ENCODE measurements around the gene TUBB6. TPM values are rescaled to one million over a fixed set of nuclear protein-coding genes. Genes with fewer than 3 reads are reported as not detected.

The TUBB6 gene
- polyA plus RNA-seq, 12 donors: 136 to 263 (median 194) TPM; not detected in 1

DNA sequence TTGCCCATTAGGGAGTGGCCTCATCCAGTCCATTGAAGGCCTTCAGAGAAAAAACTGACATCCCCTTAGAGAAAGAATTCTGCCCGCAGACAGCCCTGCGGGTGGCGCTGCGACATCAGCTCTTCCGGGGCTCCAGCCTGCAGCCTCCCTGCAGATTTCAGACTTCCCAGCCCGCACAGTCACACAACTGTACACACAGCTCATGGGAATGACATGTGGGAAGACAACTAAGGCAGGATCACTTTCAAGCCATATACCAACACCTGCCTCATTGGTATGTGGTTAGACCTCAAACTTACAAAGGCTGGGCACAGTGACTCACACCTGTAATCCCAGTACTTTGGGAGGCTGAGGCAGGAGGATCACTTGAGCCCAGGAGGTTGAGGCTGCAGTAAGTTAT lies 24.8 kb upstream of the TUBB6 start:
- no peak for DNase-seq

GRCh38 chr18:12283666-12284065 lies 24.4 kb upstream of the TUBB6 start:
- DNase-seq: no peak

DNA sequence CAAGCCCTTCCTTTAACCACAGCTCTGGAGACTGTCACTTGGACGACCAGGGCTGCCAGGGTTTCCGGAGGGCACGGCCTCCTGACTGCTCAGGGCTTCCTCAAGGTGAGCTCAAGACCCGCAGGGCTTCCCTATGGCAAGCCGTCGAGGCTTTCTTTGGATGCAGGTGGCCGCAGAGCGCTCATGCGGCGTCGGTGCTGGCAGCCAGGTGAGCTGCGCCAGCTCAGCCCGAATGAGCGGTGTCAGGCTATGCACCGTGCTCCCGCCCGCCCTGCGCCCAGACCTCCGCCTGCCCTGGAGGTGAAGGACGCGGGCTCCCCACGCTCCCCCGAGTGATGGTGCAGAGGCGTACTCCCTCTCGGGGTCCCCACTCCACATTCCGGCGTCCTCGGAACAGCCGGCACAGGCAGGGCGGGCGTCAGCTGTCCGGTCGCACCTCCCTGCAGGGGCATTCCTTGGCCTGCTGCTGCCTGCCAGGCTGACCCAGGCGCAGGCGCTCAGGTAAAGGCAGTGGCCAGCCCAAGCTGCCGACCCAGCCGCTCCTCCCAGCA lies 20.8 kb upstream of the TUBB6 start:
- DNase-seq: no peak

GRCh38 chr18:12287684-12288402 lies 20.2 kb upstream of the TUBB6 start:
- peak; percentile 81 for DNase-seq

- no peak for DNase-seq
These were observed 19.7 kb upstream of the TUBB6 start for GRCh38 chr18:12288403-12288755.

DNA sequence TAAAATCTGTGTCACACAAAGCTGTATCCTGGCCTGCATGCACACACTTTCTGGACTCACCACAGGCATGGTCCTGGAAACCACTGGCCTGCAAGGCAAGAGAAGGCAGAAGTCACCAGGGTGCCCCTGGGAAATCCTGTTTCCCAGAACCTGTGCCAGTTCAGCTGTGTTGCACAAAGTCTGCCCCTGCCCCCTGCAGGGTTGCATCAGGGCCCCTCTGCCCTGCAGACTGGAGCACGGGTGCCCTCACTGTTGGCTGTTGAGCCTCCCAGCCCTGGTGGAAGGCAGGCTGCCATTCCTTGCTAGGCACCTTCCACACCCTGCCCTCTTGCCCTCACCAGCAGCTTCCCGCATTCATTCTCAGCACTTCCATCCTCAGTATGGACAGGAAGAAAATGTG lies 18.0 kb upstream of the TUBB6 start:
- DNase-seq: no peak

DNA sequence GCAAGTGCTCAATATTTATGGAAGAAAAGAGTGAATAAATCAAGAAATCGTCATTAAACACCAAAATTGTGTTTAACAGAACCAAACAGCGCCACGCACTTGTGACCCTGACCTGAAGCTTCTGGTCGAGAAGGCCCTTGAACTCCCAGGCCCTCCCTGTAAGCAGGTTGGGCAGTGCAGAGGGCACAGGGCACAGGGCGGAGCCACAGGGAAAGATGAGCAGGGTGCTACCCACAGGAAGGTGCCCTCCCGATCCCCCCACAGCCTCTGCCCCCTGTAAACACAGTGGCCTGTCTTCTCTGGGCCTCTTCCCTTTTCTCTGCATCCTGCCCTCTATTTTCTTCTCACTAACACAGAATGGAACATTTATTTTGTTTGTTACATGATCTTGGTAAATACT lies 16.9 kb upstream of the TUBB6 start:
- no peak for DNase-seq

DNA sequence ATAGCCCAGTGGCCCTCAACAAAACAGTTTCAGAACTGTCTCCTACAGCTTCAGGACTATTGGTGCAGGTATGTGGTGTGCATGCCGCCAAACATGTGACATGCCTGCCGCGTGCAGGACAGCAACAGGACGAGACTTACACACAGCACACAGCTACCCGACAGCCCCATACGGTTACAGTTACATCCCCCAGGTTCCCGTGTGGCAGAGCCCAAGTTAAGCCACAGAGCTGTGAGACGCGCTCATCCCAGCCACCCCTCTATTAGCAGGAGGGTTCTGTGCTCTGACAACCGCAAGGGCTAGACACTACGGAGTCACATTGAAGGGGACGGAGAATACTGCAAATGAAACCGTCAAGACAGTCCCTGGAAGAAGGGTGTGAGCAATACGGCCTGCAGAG lies 16.4 kb upstream of the TUBB6 start:
- DNase-seq: no peak

- no peak for DNase-seq
These were observed 14.2 kb upstream of the TUBB6 start for GRCh38 chr18:12293831-12294230.

DNA sequence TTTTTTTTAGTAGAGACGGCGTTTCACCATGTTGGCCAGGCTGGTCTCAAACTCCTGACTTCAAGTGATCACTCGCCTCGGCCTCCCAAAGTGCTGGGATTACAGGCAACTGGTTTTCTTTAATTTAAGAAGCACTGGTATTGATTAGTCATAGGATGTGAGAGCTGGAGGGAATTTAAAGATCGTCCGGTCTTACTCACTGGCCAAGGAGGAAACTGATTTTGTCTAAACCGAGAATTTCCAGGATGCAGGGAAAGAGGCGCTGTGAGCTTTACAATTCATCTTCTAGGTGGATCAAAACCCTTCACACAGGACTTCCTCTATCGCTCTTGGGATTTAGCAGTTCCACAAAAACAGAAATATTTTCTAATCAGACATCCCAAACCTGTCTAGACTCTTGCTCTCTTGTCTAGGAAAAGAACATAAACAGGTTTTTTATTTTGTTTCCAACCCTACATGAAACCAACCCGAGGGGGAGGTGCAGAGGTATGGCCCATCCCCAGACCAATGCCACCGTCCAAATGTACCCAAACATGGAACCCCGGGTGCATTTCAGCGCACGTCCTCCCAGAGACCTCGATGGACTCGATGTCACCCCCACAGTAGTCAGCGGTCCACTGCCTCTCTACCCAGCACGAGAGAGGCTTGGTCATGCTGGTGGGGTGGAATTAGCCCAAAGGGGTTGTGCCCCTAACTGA lies 12.5 kb upstream of the TUBB6 start:
- DNase-seq: no peak

DNA sequence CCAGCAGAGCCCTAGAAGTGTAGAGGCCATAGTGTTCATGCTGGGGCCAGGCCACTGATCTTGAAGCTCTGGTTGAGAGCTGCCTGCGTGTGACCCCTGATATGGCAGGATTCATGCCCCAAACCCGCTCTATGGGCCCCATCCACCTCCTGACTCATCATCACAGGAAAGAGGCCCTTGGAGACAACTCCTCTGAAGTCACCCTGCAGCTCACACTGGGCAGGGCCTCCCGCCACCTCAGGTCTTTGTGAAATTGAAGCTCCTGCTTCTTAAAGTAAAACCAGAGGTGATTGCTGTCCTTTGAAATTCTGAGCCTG lies 12.0 kb upstream of the TUBB6 start:
- no peak for DNase-seq

DNA sequence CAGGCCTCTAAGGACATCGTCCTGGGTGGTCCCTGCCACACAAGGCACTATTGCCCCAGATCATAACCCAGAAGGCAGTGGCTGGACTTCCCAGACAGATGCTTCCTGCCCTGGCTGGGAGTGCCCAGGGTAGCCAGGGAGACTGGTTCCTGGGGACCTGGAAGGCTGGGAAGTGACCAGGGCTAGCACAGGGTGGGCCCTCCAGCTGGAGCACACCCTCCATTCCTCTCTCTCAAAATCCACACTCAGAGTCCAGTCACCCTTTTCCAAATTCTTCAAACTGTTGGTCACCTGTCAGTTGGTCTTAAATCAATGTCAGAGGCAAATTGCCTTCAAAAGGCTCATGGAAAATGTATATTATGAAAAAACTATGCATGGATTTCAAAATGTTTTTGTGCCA lies 11.6 kb upstream of the TUBB6 start:
- no peak for DNase-seq

DNA sequence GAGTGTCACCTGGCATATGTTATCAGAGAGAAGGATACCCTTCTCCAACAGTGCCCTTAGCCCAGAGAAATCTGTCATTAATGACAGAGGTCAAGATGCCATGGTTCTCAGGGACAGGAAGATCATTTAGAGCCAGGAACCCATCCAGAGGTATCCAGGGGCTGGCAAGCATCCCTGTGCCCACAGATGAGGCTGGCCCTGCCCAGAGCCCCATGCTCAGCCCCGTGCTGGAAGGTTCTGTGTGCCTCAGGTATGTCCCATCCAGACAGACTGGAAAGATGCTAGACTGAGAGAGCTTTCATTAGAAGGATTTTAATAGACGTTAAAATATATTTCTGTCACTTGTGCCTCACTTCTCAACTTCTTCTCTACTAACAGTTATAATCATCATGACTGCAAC lies 8.2 kb upstream of the TUBB6 start:
- no peak for DNase-seq

GRCh38 chr18:12301263-12302005 lies 6.6 kb upstream of the TUBB6 start:
- no peak for DNase-seq

DNA sequence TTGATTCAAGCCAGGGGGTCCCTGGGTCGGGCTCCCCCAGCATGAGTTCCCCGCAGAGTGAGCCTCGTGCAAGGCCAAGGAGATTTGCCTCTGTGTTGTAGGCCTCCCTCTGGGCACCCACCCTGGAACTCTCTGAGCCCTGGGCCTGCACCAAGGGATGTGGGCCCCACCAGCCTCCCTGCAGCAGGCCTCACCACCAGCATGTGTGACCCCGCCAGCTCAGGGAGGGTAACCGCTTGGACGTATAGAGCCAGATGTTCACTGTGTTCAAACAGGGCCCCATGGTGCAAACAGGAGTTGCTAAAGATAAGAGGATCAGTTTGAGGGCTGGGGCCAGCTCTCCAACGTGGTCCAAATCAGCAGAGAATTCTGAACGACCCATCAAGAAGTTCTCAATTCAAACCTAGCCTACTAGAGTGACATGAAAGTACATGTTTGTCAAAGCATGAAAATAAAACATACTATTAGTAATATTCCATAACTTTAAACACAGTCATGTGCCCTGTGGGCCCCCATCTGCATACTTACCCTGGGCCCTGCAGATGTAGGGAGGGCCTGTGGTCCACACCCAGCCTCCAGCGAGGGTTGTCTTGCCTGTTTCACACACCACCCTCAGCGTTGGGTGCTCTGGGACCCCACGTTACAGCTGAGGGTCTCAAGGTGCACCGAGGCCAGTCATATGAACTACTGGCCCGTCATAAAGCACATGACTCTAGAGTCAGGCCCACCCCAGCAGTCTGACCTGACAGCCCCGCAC lies 5.5 kb upstream of the TUBB6 start:
- no peak for DNase-seq

GRCh38 chr18:12304351-12305210 lies 3.5 kb upstream of the TUBB6 start:
- no peak for DNase-seq

DNA sequence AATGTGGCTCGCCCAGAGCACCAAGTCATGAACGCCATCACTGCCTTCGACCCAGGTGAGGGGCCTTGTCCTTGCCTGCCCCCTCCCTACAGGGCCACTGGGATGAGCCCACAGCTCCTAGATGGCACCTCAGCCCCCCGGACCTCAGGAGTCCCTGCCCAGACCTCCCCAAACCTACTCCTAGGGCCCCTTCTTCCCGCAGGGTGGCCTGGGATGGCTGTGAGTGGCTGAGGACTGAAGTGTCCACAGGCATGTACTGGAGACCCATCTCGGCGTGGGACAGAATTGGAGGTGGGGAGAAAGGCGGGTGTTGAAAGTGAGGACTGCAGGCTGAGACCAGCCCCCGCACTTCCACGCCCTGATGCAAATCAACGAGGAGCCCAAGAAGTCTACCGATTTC lies 2.8 kb upstream of the TUBB6 start:
- DNase-seq: no peak

GRCh38 chr18:12305930-12306629 lies 2.0 kb upstream of the TUBB6 start:
- DNase-seq: no peak

GRCh38 chr18:12306752-12307700 lies 1.0 kb upstream of the TUBB6 start:
- peak; percentile 78 for DNase-seq
